Muscle layer of colon (tissue), 2 donors: ENCODE data around the gene BBS2.

Experiments used
- H3K27ac ChIP-seq: one replicate; pipeline ENCODE4 v1.7.0; 2013; ENCODE audit warnings: low read depth, mild to moderate bottlenecking, low read length, moderate library complexity
- H3K27me3 ChIP-seq, 2 donors: one replicate each; pipeline ENCODE4 v1.7.0; 2013; ENCODE audit warnings: low read length in 2 of 2, mild to moderate bottlenecking in 2 of 2; ENCODE audit not compliant: insufficient read depth in 2 of 2, control insufficient read depth in 1 of 2
- H3K36me3 ChIP-seq: one replicate; pipeline ENCODE4 v1.7.0; 2013; ENCODE audit warnings: mild to moderate bottlenecking, low read length; ENCODE audit not compliant: insufficient read depth
- H3K4me1 ChIP-seq: one replicate; pipeline ENCODE4 v1.7.0; 2013; ENCODE audit warnings: mild to moderate bottlenecking, low read length; ENCODE audit not compliant: insufficient read depth
- H3K4me3 ChIP-seq, 2 donors: one replicate each; pipeline ENCODE4 v1.7.0; 2013; ENCODE audit warnings: low read length in 2 of 2, low read depth in 1 of 2, mild to moderate bottlenecking in 1 of 2, moderate library complexity in 1 of 2
- H3K9ac ChIP-seq: one replicate; pipeline ENCODE4 v1.7.0; 2013; ENCODE audit warnings: low read length
- H3K9me3 ChIP-seq: one replicate; pipeline ENCODE4 v1.7.0; 2013; ENCODE audit warnings: mild to moderate bottlenecking, low read length
- donor health status: abdominal sarcoma.
- donor health status: Adenocarcinoma of cecum.

BBS2 gene

GRCh38 chr16:56517206-56517605 lies 2.6 kb downstream of the BBS2 start:
- Histone ChIP-seq H3K4me3 (no peak overlapping the region), H3K4me1 (peaks cover 41% of the 10 kb centered on the region), H3K9me3 (no peaks in the 10 kb centered on the region), H3K36me3 (peaks cover 9% of the 10 kb centered on the region), H3K9ac (no peak overlapping the region), H3K27ac (no peak overlapping the region), H3K27me3 (no peaks in the 10 kb centered on the region)

- no peak overlapping the region for H3K9ac ChIP-seq
- peaks cover 12% of the 10 kb centered on the region for H3K36me3 ChIP-seq
- H3K9me3 ChIP-seq: no peaks in the 10 kb centered on the region
- H3K27me3 ChIP-seq: no peaks in the 10 kb centered on the region
- no peak overlapping the region for H3K4me3 ChIP-seq
- H3K27ac ChIP-seq: no peak overlapping the region
- H3K4me1 ChIP-seq: peaks cover 41% of the 10 kb centered on the region
These were observed 4.2 kb downstream of the BBS2 start for GRCh38 chr16:56515665-56516064.

DNA sequence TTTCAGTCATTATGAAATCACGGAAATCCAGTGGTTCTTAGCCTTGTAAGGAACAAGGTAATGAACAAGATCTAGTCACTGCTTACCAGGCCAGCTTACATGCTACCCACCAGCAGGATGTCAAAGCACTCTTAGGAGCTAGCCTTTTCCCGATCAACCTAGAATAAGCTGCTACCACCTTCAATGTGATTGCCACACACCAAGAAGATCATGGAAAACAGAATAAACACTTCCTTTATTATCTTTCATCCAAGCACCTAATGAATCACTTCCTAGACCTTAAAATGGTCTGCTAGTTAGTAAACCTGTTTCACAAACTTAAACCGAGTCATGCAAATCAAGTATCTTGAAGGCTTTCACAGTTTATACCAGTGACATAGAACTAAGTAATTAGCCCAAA lies 5.0 kb downstream of the BBS2 start:
- H3K9ac ChIP-seq: no peak overlapping the region
- H3K27me3 ChIP-seq: no peaks in the 10 kb centered on the region
- no peaks in the 10 kb centered on the region for H3K9me3 ChIP-seq
- peaks cover 20% of the 10 kb centered on the region for H3K36me3 ChIP-seq
- H3K4me3 ChIP-seq: no peak overlapping the region
- peaks cover 34% of the 10 kb centered on the region for H3K4me1 ChIP-seq
- no peak overlapping the region for H3K27ac ChIP-seq

DNA sequence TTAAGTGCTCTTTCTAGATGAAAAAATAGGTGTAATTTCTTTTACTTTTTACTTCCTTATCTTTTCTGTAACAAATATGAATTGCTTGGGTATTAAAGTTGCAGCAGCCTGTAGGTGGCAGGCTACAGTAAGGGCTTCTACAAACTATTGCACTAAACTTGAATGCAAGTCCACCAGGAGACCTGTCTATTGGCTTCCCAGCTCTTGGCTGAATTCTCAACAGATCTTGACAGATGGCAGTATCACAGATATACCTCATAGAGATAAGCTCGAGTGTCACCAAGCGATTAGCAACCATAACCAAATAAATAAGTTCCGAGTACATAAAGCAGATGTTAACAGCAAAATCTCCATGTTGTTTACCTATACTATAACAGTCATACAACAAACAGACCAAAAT lies 5.9 kb downstream of the BBS2 start:
- H3K9ac ChIP-seq: no peak overlapping the region
- no peaks in the 10 kb centered on the region for H3K9me3 ChIP-seq
- peaks cover 29% of the 10 kb centered on the region for H3K36me3 ChIP-seq
- peaks cover 29% of the 10 kb centered on the region for H3K4me1 ChIP-seq
- H3K27me3 ChIP-seq: no peaks in the 10 kb centered on the region
- no peak overlapping the region for H3K4me3 ChIP-seq
- H3K27ac ChIP-seq: no peak overlapping the region

- H3K9ac ChIP-seq: no peak overlapping the region
- H3K4me1 ChIP-seq: peaks cover 20% of the 10 kb centered on the region
- no peak overlapping the region for H3K27ac ChIP-seq
- H3K4me3 ChIP-seq: no peak overlapping the region
- no peaks in the 10 kb centered on the region for H3K9me3 ChIP-seq
- no peaks in the 10 kb centered on the region for H3K27me3 ChIP-seq
- peaks cover 38% of the 10 kb centered on the region for H3K36me3 ChIP-seq
These were observed 6.7 kb downstream of the BBS2 start for GRCh38 chr16:56513091-56513490.

DNA sequence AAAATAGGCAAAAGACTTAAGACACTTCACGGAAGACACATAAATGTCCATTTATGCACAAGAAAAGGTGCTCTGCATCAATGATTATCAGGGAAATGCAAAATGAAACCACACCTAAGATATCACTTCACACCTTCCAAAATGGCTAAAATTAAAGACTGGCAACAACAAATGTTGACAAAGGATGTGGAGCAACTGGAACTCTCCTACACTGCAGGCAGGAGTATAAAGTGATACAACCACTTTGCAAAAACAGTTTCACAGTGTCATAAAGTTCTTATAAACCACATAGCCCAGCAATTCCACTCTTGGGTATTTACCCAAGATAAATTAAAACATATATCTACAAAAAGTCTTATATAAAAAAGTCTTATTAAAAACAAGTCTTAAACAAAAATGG lies 7.8 kb downstream of the BBS2 start:
- H3K27ac ChIP-seq: no peak overlapping the region
- peaks cover 13% of the 10 kb centered on the region for H3K4me1 ChIP-seq
- no peaks in the 10 kb centered on the region for H3K27me3 ChIP-seq
- no peak overlapping the region for H3K4me3 ChIP-seq
- no peak overlapping the region for H3K9ac ChIP-seq
- H3K9me3 ChIP-seq: no peaks in the 10 kb centered on the region
- H3K36me3 ChIP-seq: peaks cover 45% of the 10 kb centered on the region

GRCh38 chr16:56510544-56510943 lies 9.3 kb downstream of the BBS2 start:
- peaks cover 55% of the 10 kb centered on the region for H3K36me3 ChIP-seq
- no peak overlapping the region for H3K4me3 ChIP-seq
- no peak overlapping the region for H3K9ac ChIP-seq
- no peaks in the 10 kb centered on the region for H3K27me3 ChIP-seq
- no peaks in the 10 kb centered on the region for H3K9me3 ChIP-seq
- peaks cover 4% of the 10 kb centered on the region for H3K4me1 ChIP-seq
- no peak overlapping the region for H3K27ac ChIP-seq

GRCh38 chr16:56506941-56507340 lies 12.9 kb downstream of the BBS2 start:
- no peak overlapping the region for H3K27ac ChIP-seq
- no peak overlapping the region for H3K4me3 ChIP-seq
- H3K9ac ChIP-seq: no peak overlapping the region
- no peaks in the 10 kb centered on the region for H3K9me3 ChIP-seq
- H3K27me3 ChIP-seq: no peaks in the 10 kb centered on the region
- peaks cover 66% of the 10 kb centered on the region for H3K36me3 ChIP-seq
- H3K4me1 ChIP-seq: no peaks in the 10 kb centered on the region

DNA sequence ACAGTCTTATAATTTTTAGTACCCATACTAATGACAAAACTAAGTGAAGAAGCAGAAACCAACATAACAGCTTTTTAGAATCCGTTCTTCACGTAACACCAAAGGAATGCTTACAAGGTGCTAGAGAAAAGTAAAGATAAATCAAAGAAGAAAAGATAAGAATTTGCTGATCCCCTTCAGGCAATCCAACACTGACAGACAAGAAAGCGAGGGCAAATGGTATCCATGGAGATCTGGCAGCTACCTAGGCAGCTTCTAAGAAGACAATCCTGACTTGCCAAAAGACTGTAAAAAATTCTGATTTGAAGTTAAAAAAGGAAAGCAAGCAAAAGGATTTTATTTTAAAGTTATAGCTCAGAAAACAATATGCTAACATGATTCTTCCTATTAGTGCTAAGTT lies 14.6 kb downstream of the BBS2 start:
- no peak overlapping the region for H3K4me3 ChIP-seq
- peaks cover 73% of the 10 kb centered on the region for H3K36me3 ChIP-seq
- H3K27me3 ChIP-seq: no peaks in the 10 kb centered on the region
- no peaks in the 10 kb centered on the region for H3K4me1 ChIP-seq
- H3K9me3 ChIP-seq: no peaks in the 10 kb centered on the region
- H3K9ac ChIP-seq: no peak overlapping the region
- no peak overlapping the region for H3K27ac ChIP-seq

DNA sequence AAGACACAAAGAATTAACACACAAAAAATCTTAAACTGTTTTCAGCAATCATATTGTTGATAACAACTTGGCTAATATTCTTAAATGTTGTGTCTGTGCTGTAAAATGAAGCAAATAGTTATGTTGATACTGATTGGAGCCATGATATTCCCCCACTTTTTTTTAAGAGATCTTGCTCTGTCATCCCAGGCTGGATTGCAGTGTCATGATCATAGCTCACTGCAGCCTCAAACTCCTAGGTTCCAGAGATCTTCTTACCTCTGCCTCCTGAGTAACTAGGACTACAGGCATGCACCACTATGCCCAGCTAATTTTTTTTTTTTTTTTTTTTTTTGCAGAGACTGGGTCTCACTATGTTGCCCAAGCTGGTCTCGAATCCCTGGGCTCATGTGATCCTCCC lies 26.0 kb downstream of the BBS2 start:
- Histone ChIP-seq H3K4me3 (no peak overlapping the region), H3K27me3 (no peaks in the 10 kb centered on the region), H3K4me1 (no peaks in the 10 kb centered on the region), H3K27ac (no peak overlapping the region), H3K9me3 (no peaks in the 10 kb centered on the region), H3K36me3 (peaks cover 28% of the 10 kb centered on the region), H3K9ac (no peak overlapping the region)

GRCh38 chr16:56493126-56493525 lies 26.7 kb downstream of the BBS2 start:
- no peaks in the 10 kb centered on the region for H3K4me1 ChIP-seq
- H3K4me3 ChIP-seq: no peak overlapping the region
- no peaks in the 10 kb centered on the region for H3K9me3 ChIP-seq
- no peak overlapping the region for H3K9ac ChIP-seq
- H3K27ac ChIP-seq: no peak overlapping the region
- H3K27me3 ChIP-seq: no peaks in the 10 kb centered on the region
- peaks cover 23% of the 10 kb centered on the region for H3K36me3 ChIP-seq

DNA sequence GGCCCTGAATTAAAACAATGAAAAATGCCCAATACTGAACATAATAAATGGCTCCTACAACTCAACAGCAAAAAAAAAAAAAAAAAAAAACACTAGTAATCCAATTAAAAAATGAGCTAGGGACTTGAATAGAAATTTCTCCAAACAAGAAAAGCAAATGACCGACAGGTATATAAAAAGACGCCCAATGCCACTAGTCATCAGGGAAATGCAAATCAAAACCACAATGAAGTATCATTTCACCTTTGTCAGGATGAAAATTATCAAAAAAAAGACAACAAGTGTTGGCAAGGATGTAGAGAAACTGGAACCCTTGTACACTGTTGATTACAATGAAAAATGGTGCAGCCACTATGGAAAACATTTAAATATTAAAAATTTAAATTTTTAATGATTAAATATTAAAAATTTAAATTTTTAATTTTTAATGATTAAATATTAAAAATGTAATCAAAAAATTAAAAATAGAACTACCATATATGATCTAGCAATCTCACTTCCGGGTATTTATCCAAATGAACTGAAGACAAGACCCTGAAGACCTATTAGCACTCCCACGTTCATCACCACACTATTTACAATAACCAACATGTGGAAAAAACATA lies 28.1 kb downstream of the BBS2 start:
- Histone ChIP-seq H3K9ac (no peak overlapping the region), H3K4me1 (no peaks in the 10 kb centered on the region), H3K9me3 (no peaks in the 10 kb centered on the region), H3K4me3 (no peak overlapping the region), H3K27me3 (no peaks in the 10 kb centered on the region), H3K36me3 (peaks cover 9% of the 10 kb centered on the region), H3K27ac (no peak overlapping the region)
